SK-N-MC (cell line): ENCODE data around the gene TMPRSS11E.
A peak's percentile ranks its signal among the peaks of the same experiment; 100 is the strongest.
"Not testable (repeated sequence)": the region's sequence is repeated elsewhere in the genome, so short reads cannot be mapped to it uniquely, and the experiment has no call there.

Source experiments
- DNase-seq: peaks from one replicate; pipeline ENCODE4 v3.0.0-alpha.2; 2011; ENCODE audit warnings: low read depth, low spot score
- H3K27ac ChIP-seq: fragments of 200-600 bp; sonication (generic); 2 replicates; pipeline ENCODE4 v1.5.1; 2016; ENCODE audit warnings: mixed run types
- H3K36me3 ChIP-seq: fragments of 200-600 bp; sonication (generic); 2 replicates; pipeline ENCODE4 v1.6.1; 2017; ENCODE audit warnings: antibody characterized with exemption, low read length, mixed read lengths; ENCODE audit not compliant: insufficient read depth
- H3K4me3 ChIP-seq: fragments of 200-600 bp; sonication (generic); 2 replicates; pipeline ENCODE4 v1.5.1; 2016
- H3K9ac ChIP-seq: fragments of 200-600 bp; sonication (generic); 2 replicates; pipeline ENCODE4 v1.8.0; 2017; ENCODE audit warnings: mixed run types, mixed read lengths; ENCODE audit not compliant: insufficient read length
- H3K9me3 ChIP-seq: fragments of 200-600 bp; sonication (generic); 2 replicates; pipeline ENCODE4 v1.6.1; 2017; ENCODE audit warnings: low read depth, mild to moderate bottlenecking, antibody characterized with exemption, low read length, moderate library complexity, mixed read lengths
- EZH2 ChIP-seq: fragments of 200-600 bp; sonication (generic); IDR thresholded peaks from one replicate; pipeline ENCODE4 v1.6.1; 2017; ENCODE audit warnings: antibody characterized with exemption
- FOXP2 ChIP-seq: optimal IDR thresholded peaks from 2 replicates; pipeline ENCODE3; 2011; ENCODE audit warnings: mild to moderate bottlenecking, moderate library complexity; ENCODE audit not compliant: insufficient read depth; ENCODE audit errors: extremely low read length, control extremely low read depth
- POLR2AphosphoS5 ChIP-seq: IDR thresholded peaks from 2 replicates; pipeline ENCODE4 v1.6.1; 2012; ENCODE audit warnings: mild to moderate bottlenecking, low read depth, low read length, borderline replicate concordance

The TMPRSS11E gene, protein sequence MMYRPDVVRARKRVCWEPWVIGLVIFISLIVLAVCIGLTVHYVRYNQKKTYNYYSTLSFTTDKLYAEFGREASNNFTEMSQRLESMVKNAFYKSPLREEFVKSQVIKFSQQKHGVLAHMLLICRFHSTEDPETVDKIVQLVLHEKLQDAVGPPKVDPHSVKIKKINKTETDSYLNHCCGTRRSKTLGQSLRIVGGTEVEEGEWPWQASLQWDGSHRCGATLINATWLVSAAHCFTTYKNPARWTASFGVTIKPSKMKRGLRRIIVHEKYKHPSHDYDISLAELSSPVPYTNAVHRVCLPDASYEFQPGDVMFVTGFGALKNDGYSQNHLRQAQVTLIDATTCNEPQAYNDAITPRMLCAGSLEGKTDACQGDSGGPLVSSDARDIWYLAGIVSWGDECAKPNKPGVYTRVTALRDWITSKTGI

DNA sequence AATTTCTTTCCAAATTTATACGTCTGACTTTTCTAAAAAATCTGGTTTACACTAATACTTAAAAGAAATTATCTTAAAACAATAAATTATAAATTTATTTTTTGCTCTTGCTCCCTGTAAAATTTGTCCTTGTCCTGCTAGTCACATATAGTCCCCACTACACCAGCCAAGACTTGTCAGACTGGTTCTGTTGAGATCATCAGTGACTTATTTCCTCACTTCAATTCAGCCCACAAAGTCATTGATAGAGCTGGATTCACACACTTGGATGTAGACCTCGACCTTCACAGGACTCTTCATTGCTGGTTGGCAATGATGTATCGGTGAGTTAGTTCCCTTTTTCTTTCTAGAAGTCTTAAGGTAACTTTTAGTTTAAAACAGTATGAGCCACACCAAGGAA is at the start of gene TMPRSS11E:
TSS of gene TMPRSS11E (plus strand) at position 263 of the 400 bp plus-strand sequence. CDS start at position 313, 50 bp downstream.
- TF ChIP-seq FOXP2 (no peak), POLR2AphosphoS5 (no peak), EZH2 (no peak)
- no peaks in the 10 kb centered on the region for H3K36me3 ChIP-seq
- H3K27ac ChIP-seq: no peak within 1 kb of the TSS
- DNase-seq: no peak
- no peaks in the 10 kb centered on the region for H3K9me3 ChIP-seq
- no peak within 1 kb of the TSS for H3K9ac ChIP-seq
- no peak within 1 kb of the TSS for H3K4me3 ChIP-seq

DNA sequence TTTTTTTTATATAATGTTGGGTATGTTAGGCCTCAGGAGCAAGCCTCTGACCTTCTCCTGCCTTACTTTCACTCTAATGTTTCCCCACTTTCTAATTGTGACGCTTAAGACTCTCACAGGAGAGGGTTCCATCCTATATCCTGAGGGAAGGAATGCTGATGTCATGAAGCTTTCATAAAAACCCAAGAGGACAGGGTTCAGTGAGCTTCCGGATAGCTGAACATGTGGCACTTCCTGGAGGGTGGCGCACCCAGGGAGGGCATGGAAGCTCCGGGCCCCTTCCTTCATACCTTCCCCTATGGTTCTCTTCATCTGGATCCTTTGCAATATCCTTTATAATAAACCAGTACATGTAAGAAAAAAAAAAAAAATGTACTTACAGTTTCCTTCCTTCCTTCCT is 48.0 kb upstream of the TMPRSS11E start:
- Histone ChIP-seq H3K9ac (peak overlapping the region; percentile 63), H3K4me3 (peak overlapping the region; percentile 60), H3K27ac (peak overlapping the region; percentile 99), H3K9me3 (no peaks in the 10 kb centered on the region), H3K36me3 (no peaks in the 10 kb centered on the region)
- TF ChIP-seq EZH2 (no peak), FOXP2 (no peak), POLR2AphosphoS5 (no peak)
- DNase-seq: peak; percentile 83

DNA sequence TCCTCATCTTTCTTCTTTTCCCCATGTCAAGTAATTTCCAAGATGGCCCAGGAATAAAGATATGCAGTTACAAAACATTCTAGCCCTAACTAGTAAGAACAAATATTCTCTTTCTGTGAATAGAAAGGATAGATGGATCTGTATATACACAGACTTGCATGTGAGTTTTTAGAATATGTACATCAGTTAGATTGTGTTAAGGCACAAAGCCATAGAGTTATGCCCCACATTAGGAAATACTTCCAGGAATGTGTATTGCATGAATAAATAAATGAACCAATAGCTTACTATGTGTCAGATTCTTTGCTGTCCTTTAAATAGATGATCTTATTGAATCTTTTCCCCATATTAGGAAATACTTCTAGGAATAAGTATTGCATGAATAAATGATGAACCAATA is 46.0 kb upstream of the TMPRSS11E start:
- DNase-seq: no peak
- TF ChIP-seq FOXP2 (no peak), POLR2AphosphoS5 (no peak), EZH2 (no peak)
- Histone ChIP-seq H3K9me3 (no peaks in the 10 kb centered on the region), H3K36me3 (no peaks in the 10 kb centered on the region), H3K27ac (peak overlapping the region; percentile 98), H3K9ac (no peak overlapping the region), H3K4me3 (no peak overlapping the region)

DNA sequence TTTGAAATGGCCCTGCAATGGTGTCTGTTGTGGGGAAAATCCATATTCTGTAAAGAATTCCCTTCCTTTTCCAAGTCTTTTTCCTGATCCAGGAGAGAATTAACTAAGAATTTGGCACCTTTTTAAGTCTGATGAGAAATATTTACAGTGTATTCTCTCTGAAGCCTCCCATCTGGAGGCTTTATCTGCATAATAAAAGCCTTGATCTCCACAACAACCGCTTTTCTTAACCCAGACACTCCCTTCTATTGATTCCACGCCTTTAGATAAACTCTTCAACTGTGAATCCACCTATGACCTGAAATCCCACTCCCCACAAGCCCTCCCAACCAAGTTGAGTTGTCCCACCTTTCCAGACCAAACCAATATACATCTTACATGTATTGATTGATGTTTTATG is 43.1 kb upstream of the TMPRSS11E start:
- Histone ChIP-seq H3K9me3 (no peaks in the 10 kb centered on the region), H3K4me3 (no peak overlapping the region), H3K27ac (no peak overlapping the region), H3K9ac (no peak overlapping the region), H3K36me3 (no peaks in the 10 kb centered on the region)
- no peak for DNase-seq
- TF ChIP-seq POLR2AphosphoS5 (no peak), EZH2 (no peak), FOXP2 (no peak)

DNA sequence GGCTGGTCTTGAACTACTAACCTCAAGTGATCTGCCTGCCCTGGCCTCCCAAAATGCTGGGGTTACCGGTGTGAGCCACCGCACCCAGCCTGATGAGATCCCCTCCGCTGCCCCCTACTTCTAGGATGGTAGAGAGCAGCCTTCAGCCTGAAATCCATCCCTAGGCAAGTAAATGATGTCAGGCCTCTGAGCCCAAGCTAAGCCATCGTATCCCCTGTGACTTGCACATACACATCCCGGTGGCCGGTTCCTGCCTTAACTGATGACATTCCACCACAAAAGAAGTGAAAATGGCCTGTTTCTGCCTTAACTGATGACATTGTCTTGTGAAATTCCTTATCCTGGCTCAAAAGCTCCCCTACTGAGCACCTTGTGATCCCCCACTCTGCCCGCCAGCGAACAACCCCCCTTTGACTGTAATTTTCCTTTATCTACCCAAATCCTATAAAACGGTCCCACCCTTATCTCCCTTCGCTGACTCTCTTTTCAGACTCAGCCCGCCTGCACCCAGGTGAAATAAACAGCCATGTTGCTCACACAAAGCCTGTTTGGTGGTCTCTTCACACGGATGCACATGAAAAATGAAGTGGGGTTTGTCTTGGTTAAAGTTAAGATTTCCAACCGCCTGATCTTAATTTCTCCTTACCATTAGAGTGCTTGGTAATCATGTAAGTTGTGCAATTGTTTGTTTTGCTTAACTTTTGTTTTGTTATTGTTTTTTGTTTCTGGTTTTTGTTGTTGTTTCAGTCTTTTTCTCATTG is 41.4 kb upstream of the TMPRSS11E start:
- H3K9me3 ChIP-seq, H3K9ac ChIP-seq, H3K36me3 ChIP-seq, DNase-seq, H3K4me3 ChIP-seq, H3K27ac ChIP-seq: not testable (repeated sequence)

DNA sequence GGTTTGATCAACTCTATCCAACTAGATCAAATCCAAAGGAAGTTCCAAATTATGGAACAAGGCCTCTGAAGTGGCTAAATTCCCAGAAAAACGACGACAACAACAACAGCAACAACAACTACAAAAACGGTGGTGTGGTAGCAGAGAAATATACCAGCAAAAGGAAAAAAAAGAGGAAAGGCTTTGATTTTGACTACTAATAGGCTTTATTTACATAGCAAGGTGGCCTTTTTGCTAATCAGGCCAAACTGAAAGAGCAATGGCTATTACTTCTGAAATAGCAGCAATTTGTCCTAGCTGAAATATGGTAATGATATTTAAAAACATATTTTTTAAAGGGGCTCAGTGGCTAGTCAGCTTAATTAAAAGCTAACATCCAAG is 40.8 kb upstream of the TMPRSS11E start:
- Histone ChIP-seq H3K27ac (no peak overlapping the region), H3K9ac (no peak overlapping the region), H3K36me3 (no peaks in the 10 kb centered on the region), H3K9me3 (no peaks in the 10 kb centered on the region), H3K4me3 (no peak overlapping the region)
- DNase-seq: no peak
- TF ChIP-seq EZH2 (no peak), POLR2AphosphoS5 (no peak), FOXP2 (no peak)

DNA sequence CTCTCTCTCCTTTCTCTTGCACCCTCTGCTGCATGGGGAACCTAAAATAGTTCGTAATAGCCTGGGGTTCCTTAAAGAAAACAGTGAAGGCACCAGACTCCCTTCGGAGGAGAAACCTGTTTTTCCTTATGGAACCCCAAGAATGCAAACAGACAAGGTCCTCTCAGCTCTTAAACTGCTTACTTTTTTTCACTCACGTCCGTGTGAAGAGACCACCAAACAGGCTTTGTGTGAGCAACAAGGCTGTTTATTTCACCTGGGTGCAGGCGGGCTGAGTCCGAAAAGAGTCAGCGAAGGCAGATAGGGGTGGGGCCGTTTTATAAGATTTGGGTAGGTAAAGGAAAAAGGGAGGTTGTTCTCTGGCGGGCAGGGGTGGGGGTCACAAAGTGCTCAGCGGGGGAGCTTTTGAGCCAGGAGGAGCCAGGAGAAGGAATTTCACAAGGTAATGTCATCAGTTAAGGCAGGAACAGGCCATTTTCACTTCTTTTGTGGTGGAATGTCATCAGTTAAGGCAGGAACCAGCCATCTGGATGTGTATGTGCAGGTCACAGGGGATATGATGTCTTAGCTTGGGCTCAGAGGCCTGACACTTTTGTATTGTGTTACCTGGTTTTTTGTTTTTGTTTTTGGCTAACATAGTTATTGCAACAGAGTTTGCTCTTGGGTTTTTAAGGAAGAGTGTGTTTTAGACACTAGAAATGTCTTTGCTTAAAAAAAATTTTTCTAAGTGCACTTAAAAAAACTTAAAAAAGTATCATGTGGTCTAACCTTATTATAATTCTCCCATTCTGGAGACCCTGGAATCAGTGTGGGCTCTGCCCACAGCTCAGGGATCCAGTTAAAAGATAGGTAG is 40.0 kb upstream of the TMPRSS11E start:
- H3K36me3 ChIP-seq, H3K27ac ChIP-seq, H3K4me3 ChIP-seq, DNase-seq, H3K9me3 ChIP-seq, H3K9ac ChIP-seq: not testable (repeated sequence)

DNA sequence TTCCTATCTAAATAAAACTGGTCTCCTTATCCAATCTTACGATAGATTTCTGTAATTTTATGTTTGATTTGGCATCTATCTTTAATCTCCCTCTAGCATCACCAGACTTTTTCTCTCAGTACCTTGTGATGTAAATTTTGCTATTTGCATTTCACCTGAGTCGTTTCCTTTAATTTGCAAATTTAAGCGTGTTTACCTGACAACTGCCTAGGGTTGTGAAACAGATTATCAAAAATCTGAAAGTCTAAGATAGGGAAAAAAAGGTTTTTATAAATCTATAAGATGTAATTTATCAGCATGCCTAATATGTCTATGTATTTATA is 39.4 kb upstream of the TMPRSS11E start:
- Histone ChIP-seq H3K4me3 (no peak overlapping the region), H3K36me3 (no peaks in the 10 kb centered on the region), H3K27ac (no peak overlapping the region), H3K9ac (no peak overlapping the region), H3K9me3 (no peaks in the 10 kb centered on the region)
- DNase-seq: no peak
- TF ChIP-seq FOXP2 (no peak), EZH2 (no peak), POLR2AphosphoS5 (no peak)

DNA sequence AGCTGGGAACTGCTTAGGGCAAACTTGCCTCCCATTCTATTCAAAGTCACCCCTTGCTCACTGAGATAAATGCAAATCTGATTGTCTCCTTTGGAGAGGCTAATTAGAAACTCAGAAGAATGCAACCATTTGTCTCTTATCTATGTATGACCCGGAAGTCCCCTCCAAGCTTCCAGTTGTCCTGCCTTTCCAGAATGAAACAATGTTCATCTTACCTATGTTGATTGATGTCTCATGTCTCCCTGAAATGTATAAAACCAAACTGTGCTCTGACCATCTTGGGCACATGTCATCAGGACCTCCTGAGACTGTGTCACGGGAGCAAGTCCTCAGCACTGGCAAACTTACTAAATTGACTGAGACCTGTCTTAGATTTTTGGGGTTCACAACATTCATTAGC is 37.1 kb upstream of the TMPRSS11E start:
- no peak for TF ChIP-seq FOXP2
- no peak for TF ChIP-seq POLR2AphosphoS5
- Histone ChIP-seq H3K9me3 (no peaks in the 10 kb centered on the region), H3K36me3 (no peaks in the 10 kb centered on the region), H3K4me3 (no peak overlapping the region), H3K27ac (no peak overlapping the region), H3K9ac (no peak overlapping the region)
- no peak for DNase-seq
